GM12872 (cell line): ENCODE data around the gene CCDC122.

Experiments
- TF ChIP-seq, protein P1 (sequence below): IDR thresholded peaks from 3 replicates; pipeline ENCODE4 v1.5.1; 2011; ENCODE audit warnings: low read depth, mild to moderate bottlenecking, low read length, moderate library complexity; ENCODE audit not compliant: insufficient read depth

The CCDC122 gene

DNA sequence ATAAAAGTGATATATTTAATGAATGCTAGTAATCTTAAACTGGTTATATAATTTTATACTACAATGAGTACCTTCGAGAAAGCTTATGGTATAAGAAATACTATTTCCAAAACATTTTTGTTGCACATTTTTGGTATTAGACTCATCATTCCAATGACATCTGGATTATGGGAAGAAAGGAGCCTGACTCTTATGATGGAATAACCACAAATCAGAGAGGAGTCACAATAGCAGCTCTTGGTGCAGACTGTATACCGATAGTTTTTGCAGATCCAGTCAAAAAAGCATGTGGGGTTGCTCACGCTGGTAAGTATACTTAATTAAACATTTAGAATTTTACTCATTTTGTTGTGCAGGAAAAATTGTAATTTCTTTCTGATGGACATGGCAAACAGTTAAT is 4.1 kb upstream of the CCDC122 start:
- TF ChIP-seq, protein P1, sequence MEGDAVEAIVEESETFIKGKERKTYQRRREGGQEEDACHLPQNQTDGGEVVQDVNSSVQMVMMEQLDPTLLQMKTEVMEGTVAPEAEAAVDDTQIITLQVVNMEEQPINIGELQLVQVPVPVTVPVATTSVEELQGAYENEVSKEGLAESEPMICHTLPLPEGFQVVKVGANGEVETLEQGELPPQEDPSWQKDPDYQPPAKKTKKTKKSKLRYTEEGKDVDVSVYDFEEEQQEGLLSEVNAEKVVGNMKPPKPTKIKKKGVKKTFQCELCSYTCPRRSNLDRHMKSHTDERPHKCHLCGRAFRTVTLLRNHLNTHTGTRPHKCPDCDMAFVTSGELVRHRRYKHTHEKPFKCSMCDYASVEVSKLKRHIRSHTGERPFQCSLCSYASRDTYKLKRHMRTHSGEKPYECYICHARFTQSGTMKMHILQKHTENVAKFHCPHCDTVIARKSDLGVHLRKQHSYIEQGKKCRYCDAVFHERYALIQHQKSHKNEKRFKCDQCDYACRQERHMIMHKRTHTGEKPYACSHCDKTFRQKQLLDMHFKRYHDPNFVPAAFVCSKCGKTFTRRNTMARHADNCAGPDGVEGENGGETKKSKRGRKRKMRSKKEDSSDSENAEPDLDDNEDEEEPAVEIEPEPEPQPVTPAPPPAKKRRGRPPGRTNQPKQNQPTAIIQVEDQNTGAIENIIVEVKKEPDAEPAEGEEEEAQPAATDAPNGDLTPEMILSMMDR: no peak

DNA sequence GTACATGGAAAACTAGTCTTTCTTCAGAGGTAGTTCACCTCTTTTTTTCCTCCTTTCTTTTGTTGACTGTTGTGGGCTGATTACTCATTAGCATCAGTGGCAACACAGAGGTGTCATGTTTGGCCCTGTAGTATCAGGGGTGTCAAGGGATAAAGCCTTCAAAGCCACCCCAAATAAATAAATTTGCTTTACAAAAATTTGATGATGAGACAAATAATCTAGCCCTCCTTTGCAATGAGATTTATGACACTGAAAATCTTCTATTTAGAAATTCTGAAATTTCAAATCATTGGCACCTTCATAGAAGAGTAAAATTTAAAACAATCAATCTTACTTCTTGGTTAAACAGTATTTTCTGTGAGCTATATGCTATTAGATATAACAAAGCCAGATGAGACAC is 2.0 kb upstream of the CCDC122 start:
- TF ChIP-seq, protein P1: no peak

DNA sequence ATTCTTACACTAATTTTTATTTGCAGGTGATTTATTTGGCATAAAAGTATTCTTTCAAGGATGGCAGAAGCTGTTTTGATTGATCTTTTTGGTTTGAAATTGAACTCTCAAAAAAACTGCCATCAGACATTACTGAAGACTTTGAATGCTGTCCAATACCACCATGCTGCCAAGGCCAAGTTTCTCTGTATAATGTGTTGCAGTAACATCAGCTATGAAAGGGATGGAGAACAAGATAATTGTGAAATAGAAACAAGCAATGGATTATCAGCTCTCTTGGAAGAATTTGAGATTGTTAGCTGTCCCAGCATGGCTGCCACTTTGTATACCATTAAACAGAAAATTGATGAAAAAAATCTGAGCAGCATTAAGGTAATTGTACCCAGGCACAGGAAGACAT is 1.4 kb upstream of the CCDC122 start:
- TF ChIP-seq, protein P1: no peak

DNA sequence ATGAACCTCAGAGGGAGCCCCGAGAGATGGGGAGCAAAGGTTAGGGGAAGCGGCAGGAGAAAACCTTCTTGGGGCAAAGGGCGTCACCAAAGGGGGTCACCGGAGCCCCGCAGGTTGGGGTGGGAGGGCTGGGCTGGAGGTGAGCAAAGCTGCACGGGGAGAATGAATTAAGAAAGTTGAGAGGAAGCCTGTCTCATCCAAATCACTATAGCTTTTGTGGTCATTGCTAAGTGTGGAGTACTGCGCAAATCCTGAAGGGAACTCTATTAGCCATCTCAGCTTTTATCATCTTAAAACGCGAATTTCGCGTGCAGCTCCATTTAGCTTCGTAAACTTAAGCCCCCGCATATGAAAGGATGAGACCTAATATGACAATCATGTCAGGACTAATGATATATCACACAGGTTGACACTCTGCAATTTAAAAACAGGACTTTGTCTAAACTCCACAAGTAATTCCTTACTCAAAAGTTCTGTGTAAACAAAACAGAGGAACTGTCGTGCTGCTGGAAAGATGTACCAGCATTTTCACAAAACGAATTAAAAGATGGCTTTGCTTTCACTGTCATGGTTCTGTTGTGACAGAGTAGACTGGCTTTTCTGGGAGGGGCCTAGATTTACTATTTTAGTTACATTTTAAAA is 795 bp upstream of the CCDC122 start:
- TF ChIP-seq, protein P1: no peak

DNA sequence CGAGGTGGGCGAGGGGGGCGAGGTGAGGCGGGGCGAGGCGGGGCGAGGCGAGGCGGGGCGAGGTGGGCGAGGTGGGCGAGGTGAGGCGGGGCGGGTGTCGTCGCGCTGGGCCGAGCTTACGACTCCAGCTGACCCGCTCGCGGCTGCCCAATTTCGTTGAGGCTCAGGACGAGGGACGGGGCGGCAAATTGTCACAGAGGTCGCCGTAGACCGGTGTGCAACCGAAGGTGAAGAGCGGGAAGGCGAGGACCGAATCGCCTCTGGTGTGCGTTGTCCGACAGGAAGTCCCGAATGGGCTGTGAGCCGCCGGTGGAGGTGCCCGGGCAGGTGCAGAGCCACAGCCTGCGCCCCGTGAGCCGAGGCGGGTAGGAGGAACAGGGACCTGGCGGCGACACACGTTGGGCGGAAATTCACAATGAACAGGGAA is 228 bp upstream of the CCDC122 start, which contains the start of gene LACC1:
Gene LACC1, plus strand, starts transcription at position 150 of the 427 bp plus-strand sequence. CDS start 1,082 bp downstream, outside the sequence.
- TF ChIP-seq, protein P1: no peak

DNA sequence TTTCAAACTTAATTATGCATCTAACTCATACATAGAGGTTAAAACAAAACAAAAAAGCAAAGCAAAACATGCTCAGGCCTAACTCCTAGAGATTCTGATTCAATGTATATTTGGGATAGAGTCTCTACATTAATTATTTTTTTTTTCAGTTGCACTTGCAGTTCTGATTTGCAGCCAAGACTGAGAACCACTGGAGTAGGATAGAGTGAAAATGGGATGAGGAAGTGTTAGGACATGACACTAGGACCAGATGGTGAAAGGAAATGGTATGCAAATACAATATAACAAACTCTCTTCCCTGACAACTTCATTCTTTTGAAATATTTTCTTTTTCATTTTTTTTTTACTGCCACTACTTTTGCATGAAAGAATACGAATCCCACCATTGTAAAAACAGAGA is 1.8 kb downstream of the CCDC122 start:
- TF ChIP-seq, protein P1: no peak

DNA sequence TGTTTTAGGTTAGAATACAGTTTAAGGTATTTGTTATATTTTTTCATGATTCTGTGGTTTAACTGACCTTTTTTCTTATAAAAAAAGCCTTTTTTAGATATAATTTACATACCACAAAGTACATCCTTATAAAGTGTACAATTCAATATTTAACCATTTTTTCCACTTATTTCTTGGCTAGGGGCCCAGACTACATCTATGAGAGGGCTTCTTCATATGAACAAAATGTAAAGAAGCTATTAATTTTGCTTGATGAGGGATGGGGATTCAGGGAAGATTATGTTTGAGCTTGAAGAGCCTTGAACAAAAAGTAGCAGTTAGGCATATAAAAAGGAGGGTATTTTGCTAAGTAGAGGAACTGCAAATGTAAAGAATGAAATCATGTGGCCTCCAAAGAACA is 2.2 kb downstream of the CCDC122 start:
- TF ChIP-seq, protein P1: no peak

DNA sequence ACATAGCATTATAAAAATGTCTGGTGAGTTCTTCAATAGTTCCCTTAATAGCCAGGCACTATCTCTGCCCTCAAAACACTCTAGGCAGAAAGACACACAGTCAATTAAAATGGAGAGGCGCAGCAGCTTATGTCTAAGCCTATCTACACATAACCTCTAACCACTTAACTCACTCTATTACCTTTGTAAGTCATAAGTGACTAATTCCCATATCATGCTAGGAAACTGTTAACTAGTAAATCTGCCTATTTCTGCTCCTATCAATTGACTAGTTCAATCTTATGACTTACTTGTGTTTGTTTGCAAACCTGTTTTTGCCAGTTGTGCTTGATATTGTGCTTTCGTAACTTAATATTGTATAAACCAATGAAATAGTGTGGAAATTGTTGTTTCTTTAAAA is 3.2 kb downstream of the CCDC122 start:
- TF ChIP-seq, protein P1: no peak
